GM12891 (cell line): ENCODE results near the gene ERCC6L2.
A peak's percentile ranks its signal among the peaks of the same experiment; 100 is the strongest.

Experiments used
- PAX5 ChIP-seq: IDR thresholded peaks from 2 replicates; pipeline ENCODE4 v1.6.1; 2011; ENCODE audit warnings: low read length, moderate library complexity, mild to moderate bottlenecking; ENCODE audit not compliant: insufficient read depth, severe bottlenecking
- POLR2A ChIP-seq: IDR thresholded peaks from 2 replicates; pipeline ENCODE4 v1.6.1; 2011; ENCODE audit warnings: low read depth, low read length, control low read depth
- POLR2AphosphoS5 ChIP-seq: IDR thresholded peaks from 2 replicates; pipeline ENCODE4 v1.6.1; 2011; ENCODE audit warnings: low read depth, low read length, control low read depth
- POU2F2 ChIP-seq: IDR thresholded peaks from 2 replicates; pipeline ENCODE4 v1.6.1; 2011; ENCODE audit warnings: low read depth, mild to moderate bottlenecking, control low read depth, low read length, moderate library complexity
- SPI1 ChIP-seq: IDR thresholded peaks from 2 replicates; pipeline ENCODE4 v1.6.1; 2011; ENCODE audit warnings: low read depth, low read length, control low read depth
- TAF1 ChIP-seq: IDR thresholded peaks from 2 replicates; pipeline ENCODE4 v1.6.1; 2011; ENCODE audit warnings: low read depth, low read length, control low read depth

- no peak for TF ChIP-seq POLR2AphosphoS5
- TF ChIP-seq POLR2A, result no peak
- no peak for TF ChIP-seq PAX5
- peak; percentile 54 for TF ChIP-seq SPI1
- TF ChIP-seq TAF1, result no peak
- no peak for TF ChIP-seq POU2F2
Observed at GRCh38 chr9:95826183-95826838, 49.2 kb upstream of the ERCC6L2 start.
